K562 (cell line): ENCODE data around the gene WDR55. TPM values are rescaled to one million over a fixed set of nuclear protein-coding genes. Genes with fewer than 3 reads are reported as not detected.
A peak's percentile ranks its signal among the peaks of the same experiment; 100 is the strongest.

Experiments
- AFF4 ChIP-seq: sonication (generic); formaldehyde crosslinking; IDR thresholded peaks from 2 replicates; pipeline ENCODE4 v1.8.0; 2023; ENCODE audit warnings: mild to moderate bottlenecking, missing genetic modification reagents
- ARID1B ChIP-seq: fragments of 450-650 bp; IDR thresholded peaks from 2 replicates; pipeline ENCODE4 v1.6.1; 2016; ENCODE audit warnings: antibody characterized with exemption, mild to moderate bottlenecking, inconsistent platforms
- BDP1 ChIP-seq: IDR thresholded peaks from 3 replicates; pipeline ENCODE4 v1.6.1; 2011; ENCODE audit not compliant: insufficient read length, insufficient read depth
- CHCHD3 ChIP-seq: fragments of 250-450 bp; sonication (Bioruptor Pico); IDR thresholded peaks from 2 replicates; pipeline ENCODE4 v2.1.2; 2022; ENCODE audit warnings: mild to moderate bottlenecking
- CSDE1 ChIP-seq, 2 experiments: fragments of 450-650 bp; IDR thresholded peaks; 2 replicates each; pipeline ENCODE4 v1.6.1; 2016; ENCODE audit warnings: mild to moderate bottlenecking in 1 of 2
- EHMT2 ChIP-seq: fragments of 450-650 bp; IDR thresholded peaks from 2 replicates; pipeline ENCODE4 v1.6.1; 2018; ENCODE audit warnings: antibody characterized with exemption
- ETS1 ChIP-seq: conservative IDR thresholded peaks from 2 replicates; pipeline ENCODE4 v1.6.1; 2011; ENCODE audit warnings: low read depth, mild to moderate bottlenecking, low read length; ENCODE audit not compliant: control insufficient read depth
- IFI16 ChIP-seq: fragments of 250-450 bp; sonication (Bioruptor Pico); IDR thresholded peaks from 2 replicates; pipeline ENCODE4 v2.1.2; 2022; ENCODE audit warnings: mild to moderate bottlenecking, inconsistent platforms
- KDM4B ChIP-seq, 2 experiments: fragments of 450-650 bp in 1 of 2; sonication (generic) in 1 of 2; IDR thresholded peaks; 2 replicates each; pipeline ENCODE4 v1.6.1; 2016 to 2017; ENCODE audit warnings: borderline replicate concordance in 2 of 2, antibody characterized with exemption in 1 of 2, low read depth in 1 of 2, mild to moderate bottlenecking in 1 of 2
- L3MBTL2 ChIP-seq: fragments of 450-650 bp; IDR thresholded peaks from 2 replicates; pipeline ENCODE4 v1.6.1; 2016; ENCODE audit warnings: mild to moderate bottlenecking, moderate library complexity
- MCM7 ChIP-seq, 2 experiments: fragments of 450-650 bp; IDR thresholded peaks; 2 replicates each; pipeline ENCODE4 v1.6.1; 2016 to 2018
- NR4A1 ChIP-seq, 2 experiments: fragments of 250-450 bp in 1 of 2; fragments of 450-650 bp in 1 of 2; sonication (Bioruptor Pico) in 1 of 2; IDR thresholded peaks; 2 replicates each; pipeline versions ENCODE4 v1.4.0 to v1.6.1; 2016 to 2020; ENCODE audit warnings: mild to moderate bottlenecking in 2 of 2, missing compliant biosample characterization in 1 of 2, missing genetic modification characterization in 1 of 2, moderate library complexity in 1 of 2
- SIRT6 ChIP-seq: IDR thresholded peaks from one replicate; pipeline ENCODE4 v1.6.1; 2012; ENCODE audit warnings: low read depth, mild to moderate bottlenecking, control low read depth, inconsistent platforms, low read length, moderate library complexity
- TSHZ1 ChIP-seq: fragments of 250-450 bp; sonication (Bioruptor Pico); IDR thresholded peaks from 2 replicates; pipeline ENCODE4 v1.4.0; 2020; ENCODE audit warnings: mild to moderate bottlenecking, moderate library complexity
- ZBTB43 ChIP-seq: sonication (generic); formaldehyde crosslinking; IDR thresholded peaks from 2 replicates; pipeline ENCODE4 v1.8.0; 2023; ENCODE audit warnings: mild to moderate bottlenecking, missing genetic modification reagents
- ZNF511 ChIP-seq: sonication (generic); formaldehyde crosslinking; IDR thresholded peaks from 2 replicates; pipeline ENCODE4 v1.8.0; 2022; ENCODE audit warnings: mild to moderate bottlenecking, missing genetic modification reagents
- ZNF551 ChIP-seq: fragments of 250-450 bp; sonication (Bioruptor Pico); IDR thresholded peaks from 2 replicates; pipeline ENCODE4 v1.5.0; 2021; ENCODE audit warnings: mild to moderate bottlenecking, moderate library complexity
- polyA plus RNA-seq, 8 experiments: library from polyadenylated mRNA; depleted of rRNA in 4 of 8; stranded (reverse) in 5 of 8; unstranded in 3 of 8; fragments of >200 nt; fragmentation: Nextera tagmentation in 2 of 8; fragmentation: Illumina TruSeq in 1 of 8; extraction: Ambion mirVana in 2 of 8; extraction: Trizol in 1 of 8; gene quantifications; 2 replicates each; pipeline versions ENCODE4 v1.2.1 to v1.2.3, GENCODE V29; 2011 to 2014; ENCODE audit warnings: inconsistent platforms in 1 of 8, missing spikeins in 1 of 8
- total RNA-seq, 7 experiments: library from RNA; depleted of rRNA in 6 of 7; stranded (reverse); fragments of >200 nt in 6 of 7; fragmentation: Illumina TruSeq in 2 of 7; extraction: Trizol in 2 of 7; gene quantifications; 2 replicates each; pipeline versions ENCODE4 v1.2.1 to v1.2.3, GENCODE V29; 2011 to 2021; ENCODE audit warnings: low replicate concordance in 1 of 7

Gene WDR55
- total and polyA plus RNA-seq, 9 of the 15 experiments (the other 6 are each of a cell fraction or from before 2014, with no cell fraction given): 5.2 to 45.0 (median 29.3) TPM

- no peak for TF ChIP-seq SIRT6
- no peak for TF ChIP-seq NR4A1 (CRISPR knock-in tag; IDR thresholded peaks at IDR 0.05)
- TF ChIP-seq NR4A1 (tag; IDR thresholded peaks at IDR 0.05): no peak
- TF ChIP-seq ZNF551 (CRISPR knock-in tag): no peak
- no peak; the same call in 1 of the 2 replicates for TF ChIP-seq AFF4 (CRISPR knock-in tag)
- peak; percentile 71; the same call in 1 of the 2 replicates for TF ChIP-seq ZNF511 (CRISPR knock-in tag)
- peak; percentile 63; the same call in 1 of the 2 replicates for TF ChIP-seq ETS1
- TF ChIP-seq ZBTB43 (CRISPR knock-in tag): no peak
- TF ChIP-seq BDP1: no peak
- TF ChIP-seq MCM7 (IDR thresholded peaks at IDR 0.05): no peak
- no peak for TF ChIP-seq TSHZ1 (CRISPR knock-in tag)
- no peak for TF ChIP-seq IFI16 (CRISPR knock-in tag)
- TF ChIP-seq CHCHD3 (CRISPR knock-in tag): no peak
- peak; percentile 76 for TF ChIP-seq L3MBTL2
- peak; percentile 51 for TF ChIP-seq ARID1B
- TF ChIP-seq CSDE1 (IDR thresholded peaks at IDR 0.05): no peak
- peak in 1 of 2 experiments; percentile 93; a peak in 1 of 4 replicates for TF ChIP-seq KDM4B (IDR thresholded peaks at IDR 0.05; ENCODE audit: borderline replicate concordance in 2 of 2, low read depth in 1 of 2)
- TF ChIP-seq EHMT2: no peak
Measured at GRCh38 chr5:140664359-140665119, at the start of gene WDR55 (continued).
